ENCODE data around the gene ERI2. TPM values are rescaled to one million over a fixed set of nuclear protein-coding genes. Genes with fewer than 3 reads are reported as not detected.

The ERI2 gene
- total and polyA plus RNA-seq, 2 of the 4 experiments (the other 2 are of a cell fraction), result 7.5 to 10.2 TPM

GRCh38 chr16:20849589-20850390, 43.5 kb upstream of the ERI2 start:
- H3K4me2 ChIP-seq (ENCODE audit: low read depth, low read length), result no peak overlapping the region
- TF ChIP-seq ELK1 (IDR thresholded peaks at IDR 0.05; ENCODE audit: borderline replicate concordance, low read depth, low read length) (no peak), RFX5 (IDR thresholded peaks at IDR 0.05; ENCODE audit: low read depth, low read length) (no peak), CHD1 (IDR thresholded peaks at IDR 0.05; ENCODE audit: low read depth, low read length) (no peak), USF2 (IDR thresholded peaks at IDR 0.05; ENCODE audit: low read depth, low read length) (no peak), MAFK (IDR thresholded peaks at IDR 0.05; ENCODE audit: low read depth, low read length) (peak; percentile 76), CEBPB (IDR thresholded peaks at IDR 0.05; ENCODE audit: low read depth, low read length) (peak; percentile 78), RAD21 (IDR thresholded peaks at IDR 0.05; ENCODE audit: low read length) (peak; percentile 98), CTCF (conservative IDR thresholded peaks at IDR 0.05; ENCODE audit: low read depth, low read length) (peak; percentile 98), SMC3 (IDR thresholded peaks at IDR 0.05; ENCODE audit: low read depth, low read length) (peak; percentile 92), MXI1 (IDR thresholded peaks at IDR 0.05; ENCODE audit: borderline replicate concordance, low read depth, low read length) (no peak), FOS (IDR thresholded peaks at IDR 0.05; ENCODE audit: low read depth, low read length) (no peak), NFE2L2 (IDR thresholded peaks at IDR 0.05; ENCODE audit: low read depth, low read length) (no peak), POLR2A (IDR thresholded peaks at IDR 0.05; ENCODE audit: low read depth, low read length) (peak; percentile 56; the same call in 1 of the 2 replicates), RCOR1 (IDR thresholded peaks at IDR 0.05; ENCODE audit: insufficient replicate concordance, low read length) (no peak)

More at GRCh38 chr16:20849589-20850390, 43.5 kb upstream of the ERI2 start:
- no peak overlapping the region for H2AK9ac ChIP-seq (replicated peaks; ENCODE audit: low read depth, low read length, poor library complexity)
- no peak overlapping the region for H3K4me3 ChIP-seq (ENCODE audit: insufficient read depth, low read depth, low read length)
- H3K9ac ChIP-seq (ENCODE audit: low read depth, low read length), result no peak overlapping the region
- 0% methylated on average over 1 of the region's 6 CpGs; no CpG with 5 or more reads in 1 of the 2 experiments for WGBS, 2 experiments (ENCODE audit: extremely low coverage in 2 of 2, insufficient read length in 1 of 2)
- peaks cover 5% of the 10 kb centered on the region for H3K36me3 ChIP-seq (ENCODE audit: control insufficient read depth, insufficient read depth, low read length)
- H3K4ac ChIP-seq (ENCODE audit: low read depth, low read length), result no peak overlapping the region
- H3K9me1 ChIP-seq (ENCODE audit: insufficient read depth, low read length), result peaks cover 5% of the 10 kb centered on the region
- POLR2A ChIA-PET (ENCODE audit: unreplicated experiment), result interaction anchor here (0.9 to 1.2 kb wide), 2 partner anchors 50 to 232 kb away, joined by 3 read pairs; no protein-coding TSS in a partner anchor
- no peak overlapping the region for H3K23ac ChIP-seq (ENCODE audit: low read depth, low read length)
- H3K56ac ChIP-seq (ENCODE audit: extremely low read depth, insufficient read depth, low read length), result no peak overlapping the region
- no peak overlapping the region for H4K8ac ChIP-seq (ENCODE audit: low read depth in 2 of 2, low read length in 2 of 2)
- CTCF ChIA-PET, result interaction anchor here (0.6 to 1.7 kb wide), 11 partner anchors 48 to 1405 kb away, joined by 3 to 7 read pairs (median 3); no protein-coding TSS in a partner anchor
- peak; percentile 73 for ATAC-seq (ENCODE audit: low read depth)
- no peak overlapping the region for H2BK120ac ChIP-seq (ENCODE audit: low read depth, low read length)
- peaks cover 10 to 21% of the 10 kb centered on the region in 2 experiments; a peak in 2 of 4 replicates for H3K79me1 ChIP-seq (ENCODE audit: low read depth in 1 of 2, low read length in 2 of 2)
- no peak overlapping the region for H4K5ac ChIP-seq (ENCODE audit: low read depth, low read length)
- intact Hi-C loops (cut with micrococcal nuclease), result loop anchor here (1.0 to 5.0 kb wide), 8 partner anchors 43 to 429 kb away; partner anchors contain the start of genes CRYM, ERI2 and REXO5
- BruUV-seq (replicated peaks), result no TSS peak
- dilution Hi-C loops (cut with HindIII; ENCODE audit: low sequenced_read_pairs, unreplicated experiment), result no loop called here
- no peaks in the 10 kb centered on the region for H3K9me3 ChIP-seq (ENCODE audit: control insufficient read depth, insufficient read depth, low read length)
- H2AFZ ChIP-seq (replicated peaks; ENCODE audit: low read length, poor library complexity), result no peak overlapping the region
- H2BK20ac ChIP-seq (ENCODE audit: low read depth, low read length), result no peak overlapping the region
- H3K27ac ChIP-seq (ENCODE audit: insufficient read depth, low read length), result no peak overlapping the region
- peak overlapping the region; percentile 9 for H2BK5ac ChIP-seq (ENCODE audit: low read depth, low read length, poor library complexity, severe bottlenecking)
- DNase-seq, result peak; percentile 68
- H3K4me1 ChIP-seq (ENCODE audit: control insufficient read depth, insufficient read depth, low read length), result peaks cover 13% of the 10 kb centered on the region
- H3K27me3 ChIP-seq (ENCODE audit: control insufficient read depth, insufficient read depth, low read length), result no peaks in the 10 kb centered on the region
- H2AK5ac ChIP-seq (ENCODE audit: low read depth, low read length), result no peak overlapping the region
- no peak overlapping the region for H3K18ac ChIP-seq (ENCODE audit: low read depth, low read length)
- no peak overlapping the region for H4K91ac ChIP-seq (ENCODE audit: insufficient read depth, low read depth, low read length)
- no peaks in the 10 kb centered on the region for H4K20me1 ChIP-seq (ENCODE audit: insufficient read depth, low read length)
- H2BK15ac ChIP-seq (ENCODE audit: low read depth, low read length), result no peak overlapping the region
- in situ Hi-C loops (cut with MboI; ENCODE audit: low sequenced_read_pairs), result loop anchor here (5.0 kb wide), 3 partner anchors 238 to 448 kb away; partner anchors contain the start of gene LDAF1
- H3K14ac ChIP-seq (replicated peaks; ENCODE audit: low read depth, low read length), result no peak overlapping the region

Data from IMR-90 (cell line).